NB4 (cell line): ENCODE results near the gene MUC15.

Source experiments
- DNase-seq: peaks from one replicate; pipeline ENCODE4 v3.0.0; 2010; ENCODE audit warnings: low read depth
- H3K4me3 ChIP-seq: one replicate; pipeline ENCODE4 v1.5.1; 2011; ENCODE audit warnings: mild to moderate bottlenecking, low read depth, low read length, moderate library complexity
- MYC ChIP-seq: IDR thresholded peaks from 2 replicates; pipeline ENCODE4 v1.6.1; 2011; ENCODE audit warnings: low read depth, low read length
- POLR2A ChIP-seq: IDR thresholded peaks from 2 replicates; pipeline ENCODE4 v1.6.1; 2011; ENCODE audit warnings: mild to moderate bottlenecking; ENCODE audit not compliant: insufficient read length; ENCODE audit errors: extremely low read depth
- TF ChIP-seq, protein P1 (sequence below): IDR thresholded peaks from 2 replicates; pipeline ENCODE4 v1.6.1; 2011; ENCODE audit warnings: low read depth, low read length
- TF ChIP-seq, protein P2 (sequence below): IDR thresholded peaks from one replicate; pipeline ENCODE4 v1.5.1; 2012; ENCODE audit warnings: low read depth, low read length

Gene MUC15

DNA sequence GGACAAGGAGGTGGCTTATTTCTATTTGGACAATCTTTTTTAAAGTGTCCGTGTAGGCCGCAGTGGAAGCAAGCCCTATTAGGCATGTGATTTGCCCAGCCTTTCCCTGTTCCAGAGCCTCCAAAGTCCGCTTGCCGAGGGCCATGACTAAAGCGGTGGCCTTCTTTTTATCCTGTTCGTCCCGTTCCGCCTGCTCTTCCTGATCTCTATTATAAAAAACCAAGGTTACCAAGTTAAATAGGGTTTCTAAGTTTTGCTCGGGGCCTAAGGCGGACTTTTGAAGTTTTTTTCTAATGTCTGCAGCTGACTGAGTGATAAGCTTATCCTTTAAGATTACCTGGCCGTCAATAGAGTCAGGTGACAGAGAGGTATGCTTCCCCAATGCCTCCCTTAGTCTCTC lies 21.6 kb upstream of the MUC15 start:
- TF ChIP-seq MYC (no peak), POLR2A (no peak)
- TF ChIP-seq, protein P1, sequence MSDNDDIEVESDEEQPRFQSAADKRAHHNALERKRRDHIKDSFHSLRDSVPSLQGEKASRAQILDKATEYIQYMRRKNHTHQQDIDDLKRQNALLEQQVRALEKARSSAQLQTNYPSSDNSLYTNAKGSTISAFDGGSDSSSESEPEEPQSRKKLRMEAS: no peak
- TF ChIP-seq, protein P2, sequence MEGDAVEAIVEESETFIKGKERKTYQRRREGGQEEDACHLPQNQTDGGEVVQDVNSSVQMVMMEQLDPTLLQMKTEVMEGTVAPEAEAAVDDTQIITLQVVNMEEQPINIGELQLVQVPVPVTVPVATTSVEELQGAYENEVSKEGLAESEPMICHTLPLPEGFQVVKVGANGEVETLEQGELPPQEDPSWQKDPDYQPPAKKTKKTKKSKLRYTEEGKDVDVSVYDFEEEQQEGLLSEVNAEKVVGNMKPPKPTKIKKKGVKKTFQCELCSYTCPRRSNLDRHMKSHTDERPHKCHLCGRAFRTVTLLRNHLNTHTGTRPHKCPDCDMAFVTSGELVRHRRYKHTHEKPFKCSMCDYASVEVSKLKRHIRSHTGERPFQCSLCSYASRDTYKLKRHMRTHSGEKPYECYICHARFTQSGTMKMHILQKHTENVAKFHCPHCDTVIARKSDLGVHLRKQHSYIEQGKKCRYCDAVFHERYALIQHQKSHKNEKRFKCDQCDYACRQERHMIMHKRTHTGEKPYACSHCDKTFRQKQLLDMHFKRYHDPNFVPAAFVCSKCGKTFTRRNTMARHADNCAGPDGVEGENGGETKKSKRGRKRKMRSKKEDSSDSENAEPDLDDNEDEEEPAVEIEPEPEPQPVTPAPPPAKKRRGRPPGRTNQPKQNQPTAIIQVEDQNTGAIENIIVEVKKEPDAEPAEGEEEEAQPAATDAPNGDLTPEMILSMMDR: no peak
- no peak overlapping the region for H3K4me3 ChIP-seq

DNA sequence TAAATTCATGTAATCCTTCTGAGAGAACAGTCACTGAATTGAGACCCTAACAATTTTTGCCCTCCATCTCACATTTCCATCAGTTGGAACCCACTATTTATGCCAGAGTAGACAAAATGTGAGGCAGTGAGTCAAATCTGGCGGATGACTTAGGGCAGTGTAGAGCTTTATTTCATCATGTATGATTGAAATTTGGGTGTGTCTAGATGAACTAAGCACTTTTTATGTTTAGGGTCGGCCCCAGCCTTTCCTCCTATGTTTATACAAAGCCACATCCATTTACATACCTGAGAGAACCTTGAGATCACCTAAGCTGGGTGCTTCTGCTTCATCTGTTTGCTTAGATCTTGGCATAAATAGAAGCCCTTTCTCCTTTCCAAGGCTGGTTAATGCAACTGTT lies 15.0 kb upstream of the MUC15 start:
- no peak for TF ChIP-seq MYC
- TF ChIP-seq, protein P1: no peak
- TF ChIP-seq, protein P2: no peak
- TF ChIP-seq POLR2A: no peak
- no peak overlapping the region for H3K4me3 ChIP-seq
- no peak for DNase-seq

More for the DNA sequence above, 21.6 kb upstream of the MUC15 start:
- no peak for DNase-seq

DNA sequence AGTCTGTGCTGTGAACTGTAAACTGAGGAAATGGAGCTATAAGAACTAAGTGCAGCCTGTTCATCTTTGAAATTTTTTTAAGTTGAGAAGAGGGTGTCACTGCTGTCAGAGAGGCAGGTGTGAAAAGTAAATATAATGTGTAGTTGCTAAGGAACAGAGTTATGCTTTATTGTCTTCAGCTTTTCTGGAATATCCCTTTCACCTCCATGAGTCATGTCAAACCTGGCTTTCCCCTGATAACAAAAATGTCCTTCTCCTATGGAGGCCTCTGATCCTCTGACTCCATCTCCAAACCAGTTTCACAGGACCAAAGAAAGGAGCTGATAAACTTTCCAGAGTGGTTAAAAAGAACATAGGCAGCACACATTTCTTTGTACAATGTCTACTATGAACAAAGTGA lies 12.8 kb upstream of the MUC15 start:
- no peak overlapping the region for H3K4me3 ChIP-seq
- TF ChIP-seq, protein P2: no peak
- TF ChIP-seq, protein P1: no peak
- no peak for TF ChIP-seq MYC
- no peak for TF ChIP-seq POLR2A
- DNase-seq: no peak

DNA sequence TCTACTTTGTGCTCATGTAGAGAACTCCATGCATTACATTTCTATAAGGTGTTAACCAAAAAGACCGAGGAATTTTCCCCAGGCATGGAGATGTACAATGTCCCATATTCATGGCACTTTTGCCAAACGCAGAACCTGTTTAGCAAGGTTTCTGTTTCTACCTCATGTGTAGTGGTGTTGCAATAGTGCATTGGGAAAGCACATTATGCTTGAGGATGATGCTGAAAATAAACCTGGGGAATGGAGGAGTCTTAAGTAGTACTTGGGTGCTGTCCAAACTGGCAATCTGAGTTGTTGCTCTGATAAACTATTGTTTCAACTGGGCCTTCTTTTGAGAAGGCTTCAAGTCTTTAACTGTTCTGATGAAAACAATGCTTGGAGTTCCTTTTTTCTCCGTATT lies 11.5 kb upstream of the MUC15 start:
- no peak overlapping the region for H3K4me3 ChIP-seq
- TF ChIP-seq MYC (no peak), POLR2A (no peak)
- TF ChIP-seq, protein P1: no peak
- TF ChIP-seq, protein P2: no peak
- peak; percentile 1 for DNase-seq

DNA sequence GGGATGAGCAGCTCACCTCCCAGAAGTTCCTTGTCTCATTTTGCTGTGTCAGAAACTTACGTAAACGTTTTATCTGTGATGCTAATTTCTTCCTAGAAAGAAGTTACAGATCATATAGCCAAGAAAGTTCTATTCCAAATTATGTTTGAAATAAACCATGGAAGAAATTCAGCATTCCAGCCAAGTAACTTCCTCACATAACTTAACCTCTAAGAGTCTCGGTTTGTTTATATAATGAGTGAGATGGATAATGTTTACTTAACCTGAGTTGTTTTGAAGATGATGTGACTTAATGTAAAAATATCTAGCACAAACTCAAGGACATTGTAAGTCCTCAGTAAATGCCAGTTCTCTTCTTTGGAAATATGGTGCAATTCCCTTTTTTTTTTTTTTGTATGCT lies 8.9 kb upstream of the MUC15 start:
- TF ChIP-seq, protein P1: no peak
- TF ChIP-seq, protein P2: no peak
- TF ChIP-seq MYC: no peak
- TF ChIP-seq POLR2A: no peak
- no peak for DNase-seq

DNA sequence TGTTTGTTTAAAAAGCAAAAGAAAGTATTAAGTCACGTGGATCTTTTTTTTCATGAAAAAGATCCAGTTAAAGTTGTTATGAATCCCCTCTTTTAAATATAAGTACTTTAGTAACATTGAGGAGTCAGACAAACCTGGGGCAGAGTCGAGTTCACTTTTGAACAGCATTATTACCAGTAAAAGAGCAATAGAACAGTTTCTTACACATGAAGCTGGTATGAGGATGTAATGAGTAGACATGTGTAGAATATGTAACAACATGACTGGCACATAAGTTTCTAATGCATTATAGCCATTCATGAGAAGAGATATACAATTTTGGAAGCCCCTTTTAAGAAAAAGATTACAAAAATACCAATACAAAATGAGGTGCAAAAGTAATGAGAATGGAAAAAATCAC lies 7.6 kb upstream of the MUC15 start:
- H3K4me3 ChIP-seq: no peak overlapping the region
- DNase-seq: no peak
- TF ChIP-seq, protein P1: no peak

More for the DNA sequence above, 8.9 kb upstream of the MUC15 start:
- no peak overlapping the region for H3K4me3 ChIP-seq
